GM12864 (cell line): Measurements from ENCODE around the gene PRMT7.

Source experiments
- DNase-seq: peaks from one replicate; pipeline ENCODE4 v3.0.0-alpha.2; 2011; ENCODE audit warnings: low read depth
- H3K4me3 ChIP-seq: 2 replicates; pipeline ENCODE4 v1.5.1; 2011; ENCODE audit warnings: mild to moderate bottlenecking, low read depth, low read length, control low read depth
- TF ChIP-seq, protein P1 (sequence below): IDR thresholded peaks from 2 replicates; pipeline ENCODE4 v1.5.1; 2011; ENCODE audit warnings: low read depth, mild to moderate bottlenecking, moderate library complexity, low read length, control low read depth, inconsistent platforms; ENCODE audit errors: missing control alignments

The PRMT7 gene

DNA sequence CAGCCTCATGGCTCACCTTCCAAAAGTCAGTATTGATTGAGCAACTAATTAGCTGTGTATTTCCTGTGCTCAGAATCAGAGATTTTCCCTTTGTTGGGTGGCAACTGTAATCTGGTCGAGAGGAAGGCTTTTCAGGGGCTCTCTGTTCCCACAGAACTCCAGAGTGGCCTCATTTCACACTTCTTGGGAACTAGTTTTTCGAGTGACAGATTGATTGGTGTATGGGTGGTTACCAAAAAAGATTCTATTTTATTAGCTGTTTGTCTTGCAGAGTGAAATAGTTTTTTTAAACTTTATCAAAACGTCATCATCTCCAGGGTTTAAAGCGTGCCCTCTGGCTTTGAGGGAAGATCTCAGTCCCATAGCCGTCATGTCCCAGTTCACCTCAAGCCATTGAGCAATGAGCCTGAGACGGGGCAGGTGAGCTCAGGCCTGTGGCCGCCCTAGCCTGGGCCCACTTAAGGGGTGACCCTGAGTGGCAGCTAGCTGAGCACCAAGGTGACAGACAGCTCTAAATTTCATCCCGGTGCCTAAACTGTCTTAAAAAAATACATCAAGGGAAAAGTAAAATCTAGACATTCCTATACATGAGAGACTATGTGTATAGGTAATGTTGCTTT is 84.5 kb downstream of the PRMT7 start:
- no peak for DNase-seq
- H3K4me3 ChIP-seq, result no peak overlapping the region
- TF ChIP-seq, protein P1, sequence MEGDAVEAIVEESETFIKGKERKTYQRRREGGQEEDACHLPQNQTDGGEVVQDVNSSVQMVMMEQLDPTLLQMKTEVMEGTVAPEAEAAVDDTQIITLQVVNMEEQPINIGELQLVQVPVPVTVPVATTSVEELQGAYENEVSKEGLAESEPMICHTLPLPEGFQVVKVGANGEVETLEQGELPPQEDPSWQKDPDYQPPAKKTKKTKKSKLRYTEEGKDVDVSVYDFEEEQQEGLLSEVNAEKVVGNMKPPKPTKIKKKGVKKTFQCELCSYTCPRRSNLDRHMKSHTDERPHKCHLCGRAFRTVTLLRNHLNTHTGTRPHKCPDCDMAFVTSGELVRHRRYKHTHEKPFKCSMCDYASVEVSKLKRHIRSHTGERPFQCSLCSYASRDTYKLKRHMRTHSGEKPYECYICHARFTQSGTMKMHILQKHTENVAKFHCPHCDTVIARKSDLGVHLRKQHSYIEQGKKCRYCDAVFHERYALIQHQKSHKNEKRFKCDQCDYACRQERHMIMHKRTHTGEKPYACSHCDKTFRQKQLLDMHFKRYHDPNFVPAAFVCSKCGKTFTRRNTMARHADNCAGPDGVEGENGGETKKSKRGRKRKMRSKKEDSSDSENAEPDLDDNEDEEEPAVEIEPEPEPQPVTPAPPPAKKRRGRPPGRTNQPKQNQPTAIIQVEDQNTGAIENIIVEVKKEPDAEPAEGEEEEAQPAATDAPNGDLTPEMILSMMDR, result no peak

DNA sequence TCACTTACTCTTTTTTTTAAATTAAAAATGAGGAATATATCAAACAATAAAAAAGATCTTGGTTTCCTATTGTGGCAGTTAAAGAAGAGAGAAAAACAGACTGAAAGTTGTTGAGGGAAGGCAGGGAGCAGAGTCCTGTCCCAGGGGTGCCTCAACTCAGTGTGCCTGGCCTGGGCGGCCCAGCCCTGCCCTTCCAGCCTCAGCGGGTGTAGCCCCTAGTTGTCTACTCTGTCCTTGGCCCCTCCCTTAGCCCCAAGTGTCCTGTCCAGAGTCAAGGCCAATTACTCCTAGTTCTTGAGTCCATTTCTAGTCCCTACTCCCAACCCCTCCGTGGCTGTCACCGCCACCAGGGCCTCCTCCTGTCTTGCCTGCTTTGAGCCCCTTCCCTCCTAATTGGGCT is 85.0 kb downstream of the PRMT7 start:
- DNase-seq, result no peak
- H3K4me3 ChIP-seq, result no peak overlapping the region
- TF ChIP-seq, protein P1, result no peak

DNA sequence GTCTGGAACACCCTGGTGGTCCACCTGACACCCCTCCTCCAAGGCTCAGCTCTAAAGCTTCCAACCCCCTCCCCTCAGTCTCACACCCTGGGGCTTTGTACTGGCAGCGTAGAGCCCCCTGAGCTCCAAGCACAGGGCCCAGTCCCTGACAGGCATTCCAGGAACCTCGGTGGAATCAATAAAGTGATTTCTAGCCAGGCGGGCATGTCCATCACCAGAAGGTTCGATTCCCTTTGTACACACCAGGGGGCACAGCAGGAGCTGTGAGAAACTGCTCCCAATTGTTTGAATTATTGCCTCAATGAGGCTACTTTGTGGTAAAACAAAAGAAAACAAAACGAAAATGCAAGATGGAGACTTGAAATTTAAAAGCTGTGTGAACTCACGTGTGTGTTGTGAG is 85.7 kb downstream of the PRMT7 start:
- no peak overlapping the region for H3K4me3 ChIP-seq
- DNase-seq, result no peak
- TF ChIP-seq, protein P1, result peak; percentile 73

DNA sequence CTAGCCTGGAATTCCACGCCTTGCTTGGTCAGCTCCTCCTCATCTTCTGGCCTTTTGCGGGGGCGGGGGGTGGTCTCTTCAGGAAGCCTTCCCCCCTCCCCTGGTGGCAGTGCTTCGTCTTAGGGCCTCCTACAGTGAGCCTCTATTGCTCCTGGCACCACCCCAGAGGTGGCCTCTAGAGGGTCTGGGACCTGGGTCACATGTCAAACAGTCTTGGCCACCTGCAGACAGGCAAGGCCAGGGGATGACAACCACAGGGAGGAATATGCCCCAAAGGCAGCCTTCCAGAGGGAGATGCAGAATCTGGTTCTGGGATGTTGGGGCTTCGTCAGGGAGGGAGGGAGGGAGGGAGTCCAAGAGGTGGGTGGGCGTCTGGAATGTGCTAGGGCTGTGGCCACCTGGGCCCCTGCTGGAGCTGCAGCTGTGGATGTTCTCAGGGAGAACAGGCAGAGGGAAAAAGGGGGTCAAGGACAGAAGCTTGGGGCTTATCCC is 86.9 kb downstream of the PRMT7 start:
- TF ChIP-seq, protein P1, result no peak

DNA sequence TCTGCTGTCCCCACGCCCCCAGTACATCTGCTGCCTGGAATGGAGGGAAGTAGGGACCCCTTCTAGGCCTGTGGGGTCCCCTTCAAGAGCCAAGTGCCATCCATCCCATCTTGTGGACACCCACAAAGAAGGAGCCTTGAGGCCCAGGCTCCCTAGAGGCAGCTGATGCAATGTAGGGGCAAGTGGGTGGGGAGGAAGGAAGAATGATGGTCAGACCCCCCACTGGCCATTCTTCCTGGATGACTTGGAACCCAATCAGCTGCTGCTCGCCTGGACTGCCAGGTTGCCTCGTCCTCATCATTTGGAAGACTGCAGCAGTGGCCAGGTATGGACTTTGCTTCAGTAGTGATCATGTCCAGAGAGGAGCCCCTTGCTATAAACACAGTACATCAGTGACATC is 88.6 kb downstream of the PRMT7 start:
- no peak for DNase-seq
- H3K4me3 ChIP-seq, result no peak overlapping the region
- TF ChIP-seq, protein P1, result no peak

More for the DNA sequence above, 86.9 kb downstream of the PRMT7 start:
- DNase-seq, result no peak
- no peak overlapping the region for H3K4me3 ChIP-seq

DNA sequence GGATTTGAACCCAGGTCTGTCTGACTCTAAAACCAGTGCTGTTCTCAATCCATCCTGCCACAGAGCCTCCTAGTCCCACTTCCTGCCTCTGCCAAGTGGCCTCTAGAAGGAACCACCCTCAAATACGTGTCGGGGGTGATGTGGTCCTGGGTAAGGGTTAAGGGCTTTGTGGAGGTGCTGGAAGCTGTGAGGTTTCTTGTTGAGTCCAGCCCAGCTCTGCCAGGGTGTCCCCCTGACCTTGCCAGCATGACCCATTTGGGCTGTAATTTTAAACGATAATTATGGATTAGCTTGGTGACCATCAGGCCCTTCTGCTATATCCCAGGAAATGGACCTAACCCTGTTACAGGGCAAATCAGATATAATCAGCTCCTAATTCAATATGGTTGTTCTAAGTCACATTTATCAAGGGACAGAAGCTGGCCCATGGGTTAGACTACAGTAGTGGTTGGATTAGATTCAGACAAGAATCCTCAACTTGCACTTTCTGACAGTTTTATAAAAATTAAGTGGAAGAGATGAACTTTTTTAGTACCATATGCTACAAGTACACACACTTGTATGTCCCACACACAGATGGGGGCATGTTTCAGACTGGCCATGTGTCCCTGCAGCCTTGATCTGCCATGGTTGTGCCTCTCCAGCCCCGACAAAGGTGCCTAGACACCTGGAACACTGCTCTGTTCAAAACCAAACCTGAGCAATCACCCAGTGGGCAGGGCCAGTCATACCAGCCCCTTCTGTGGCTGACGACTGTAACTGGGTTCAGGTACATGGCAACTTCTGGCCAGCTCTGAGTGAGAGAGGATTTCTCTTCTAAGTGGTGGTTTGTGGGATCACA is 89.5 kb downstream of the PRMT7 start:
- TF ChIP-seq, protein P1, result no peak
- H3K4me3 ChIP-seq, result no peak overlapping the region
- no peak for DNase-seq

DNA sequence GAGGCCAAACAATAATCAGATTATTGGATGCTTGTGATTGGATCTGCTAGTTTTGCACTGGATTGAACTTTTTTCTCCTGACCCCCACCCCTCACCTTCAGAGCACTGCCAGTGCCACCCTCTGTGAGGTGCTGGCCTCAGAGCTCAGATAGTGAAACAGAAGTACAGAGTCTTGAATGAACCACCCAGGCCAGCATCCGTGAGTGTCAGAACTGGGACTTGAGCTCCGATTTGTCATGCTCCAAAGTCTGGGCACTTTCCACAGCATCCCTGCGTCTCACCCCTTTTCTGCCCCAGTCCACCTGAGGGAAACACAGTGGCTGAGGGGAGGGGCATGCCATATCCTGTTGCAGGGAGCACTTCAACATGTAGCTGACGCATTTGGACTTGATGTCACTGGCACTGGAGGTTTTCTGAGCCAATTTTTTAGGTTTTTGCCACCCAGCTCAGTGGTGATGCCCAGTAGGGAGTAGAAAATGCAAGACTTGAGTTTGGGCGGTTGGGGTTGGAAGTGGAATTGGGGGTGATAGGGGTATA is 90.2 kb downstream of the PRMT7 start:
- no peak for DNase-seq
- no peak overlapping the region for H3K4me3 ChIP-seq
- TF ChIP-seq, protein P1, result no peak
